ENCODE data around the gene LGALS3BP. TPM values are rescaled to one million over a fixed set of nuclear protein-coding genes. Genes with fewer than 3 reads are reported as not detected.
A peak's percentile ranks its signal among the peaks of the same experiment; 100 is the strongest.

Gene LGALS3BP
- total RNA-seq, 1 experiment from 2014 or later = 389 TPM

DNA sequence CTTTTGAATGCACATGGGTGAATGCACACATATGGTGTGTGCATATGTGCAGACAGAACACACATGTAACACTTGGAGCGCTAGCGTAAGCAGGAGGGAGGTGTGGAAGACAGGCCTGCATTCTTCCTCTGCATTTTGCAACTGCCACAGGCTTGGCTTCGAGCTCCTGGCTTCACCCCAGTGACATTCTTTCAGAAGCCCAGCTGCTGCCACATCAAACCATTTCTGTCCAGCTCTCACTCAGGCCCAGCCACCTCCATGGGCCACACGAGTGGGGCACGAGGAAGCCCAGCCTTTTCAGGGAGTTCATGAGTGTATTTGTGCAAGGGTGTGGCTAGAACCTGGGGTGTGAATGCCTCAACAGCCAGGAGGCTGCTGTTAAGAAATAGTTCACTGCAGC lies 18.8 kb downstream of the LGALS3BP start:
- ChIA-PET POLR2A (no interaction called here), RAD21 (ENCODE audit: low non-redundant PET in 1 of 2, low total read pairs in 2 of 2, uncharacterized antibody in 2 of 2, unreplicated experiment in 2 of 2) (no interaction called here), CTCF (interaction anchor here (4.9 kb wide), 1 partner anchor 10 kb away, joined by 21 read pairs; no protein-coding TSS in a partner anchor)
- DNase-seq (ENCODE audit: low read depth, low spot score) = no peak
- no peak for ATAC-seq
- no peak overlapping the region for H2AFZ ChIP-seq (ENCODE audit: low read depth, low read length, poor library complexity, severe bottlenecking)
- H3K79me2 ChIP-seq (ENCODE audit: insufficient read depth, low read length) = no peaks in the 10 kb centered on the region
- no peak overlapping the region for H3K27ac ChIP-seq (ENCODE audit: low read depth, low read length)
- H3K4me2 ChIP-seq (ENCODE audit: low read length) = 0 out of 2 replicates have a peak overlapping the region, but pooled peaks have one; percentile 4
- BruUV-seq (replicated peaks) = no TSS peak
- H3K27me3 ChIP-seq (ENCODE audit: insufficient read depth, low read length) = no peaks in the 10 kb centered on the region
- H3K4me1 ChIP-seq (ENCODE audit: control insufficient read depth in 1 of 2, insufficient read depth in 2 of 2, low read length in 2 of 2) = peaks cover 19 to 60% of the 10 kb centered on the region in 2 experiments
- TF ChIP-seq ZFX (IDR thresholded peaks at IDR 0.05) = no peak
- no peak for TF ChIP-seq FOSL1 (IDR thresholded peaks at IDR 0.05; ENCODE audit: low read depth)
- no peak for TF ChIP-seq EGR1 (IDR thresholded peaks at IDR 0.05; ENCODE audit: low read depth)
- TF ChIP-seq, protein P1, sequence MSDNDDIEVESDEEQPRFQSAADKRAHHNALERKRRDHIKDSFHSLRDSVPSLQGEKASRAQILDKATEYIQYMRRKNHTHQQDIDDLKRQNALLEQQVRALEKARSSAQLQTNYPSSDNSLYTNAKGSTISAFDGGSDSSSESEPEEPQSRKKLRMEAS (IDR thresholded peaks at IDR 0.05) = no peak
- TF ChIP-seq, protein P2, sequence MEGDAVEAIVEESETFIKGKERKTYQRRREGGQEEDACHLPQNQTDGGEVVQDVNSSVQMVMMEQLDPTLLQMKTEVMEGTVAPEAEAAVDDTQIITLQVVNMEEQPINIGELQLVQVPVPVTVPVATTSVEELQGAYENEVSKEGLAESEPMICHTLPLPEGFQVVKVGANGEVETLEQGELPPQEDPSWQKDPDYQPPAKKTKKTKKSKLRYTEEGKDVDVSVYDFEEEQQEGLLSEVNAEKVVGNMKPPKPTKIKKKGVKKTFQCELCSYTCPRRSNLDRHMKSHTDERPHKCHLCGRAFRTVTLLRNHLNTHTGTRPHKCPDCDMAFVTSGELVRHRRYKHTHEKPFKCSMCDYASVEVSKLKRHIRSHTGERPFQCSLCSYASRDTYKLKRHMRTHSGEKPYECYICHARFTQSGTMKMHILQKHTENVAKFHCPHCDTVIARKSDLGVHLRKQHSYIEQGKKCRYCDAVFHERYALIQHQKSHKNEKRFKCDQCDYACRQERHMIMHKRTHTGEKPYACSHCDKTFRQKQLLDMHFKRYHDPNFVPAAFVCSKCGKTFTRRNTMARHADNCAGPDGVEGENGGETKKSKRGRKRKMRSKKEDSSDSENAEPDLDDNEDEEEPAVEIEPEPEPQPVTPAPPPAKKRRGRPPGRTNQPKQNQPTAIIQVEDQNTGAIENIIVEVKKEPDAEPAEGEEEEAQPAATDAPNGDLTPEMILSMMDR (IDR thresholded peaks at IDR 0.05 in 2 of 3, conservative IDR thresholded peaks at IDR 0.05 in 1 of 3; ENCODE audit: borderline replicate concordance in 1 of 3, insufficient read depth in 1 of 3, low read depth in 2 of 3, low read length in 2 of 3) = no peak
- TF ChIP-seq POLR2AphosphoS5 (IDR thresholded peaks at IDR 0.05; ENCODE audit: low read depth, low read length) = no peak
- TF ChIP-seq EZH2 (IDR thresholded peaks at IDR 0.05) = no peak
- no peaks in the 10 kb centered on the region for H3K9me3 ChIP-seq (ENCODE audit: control insufficient read depth in 1 of 2, insufficient read depth in 1 of 2, low read depth in 1 of 2, low read length in 2 of 2)
- intact Hi-C loops (cut with micrococcal nuclease) = no loop called here
- no peak overlapping the region for H3K4me3 ChIP-seq (replicated peaks in 1 of 2; ENCODE audit: low read depth in 1 of 2, low read length in 2 of 2)
- no peaks in the 10 kb centered on the region for H3K9me2 ChIP-seq (ENCODE audit: insufficient read depth)
- H3K9ac ChIP-seq (ENCODE audit: low read length) = no peak overlapping the region
- no peaks in the 10 kb centered on the region for H3K36me3 ChIP-seq (ENCODE audit: control insufficient read depth in 1 of 2, insufficient read depth in 2 of 2, low read length in 2 of 2)
- no peaks in the 10 kb centered on the region for H4K20me1 ChIP-seq (ENCODE audit: insufficient read depth)

DNA sequence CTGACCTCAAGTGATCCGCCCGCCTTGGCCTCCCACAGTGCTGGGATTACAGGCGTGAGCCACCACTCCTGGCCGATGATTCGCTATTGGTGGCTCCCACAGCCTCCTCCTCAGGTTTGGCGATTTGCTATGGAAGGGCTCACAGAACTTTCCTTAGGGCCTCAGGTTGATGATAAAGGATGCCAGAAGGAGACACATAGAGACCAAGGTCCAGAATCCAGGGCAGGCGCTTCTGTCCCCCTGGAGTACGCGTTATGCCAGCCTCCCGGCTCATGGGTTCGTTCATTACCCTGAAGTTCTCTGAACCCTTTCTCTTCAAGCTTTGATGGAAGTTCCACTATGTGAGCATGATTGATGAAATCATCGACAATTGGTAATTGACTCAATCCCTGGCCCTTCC lies 19.9 kb downstream of the LGALS3BP start:
- RAD21 ChIA-PET (ENCODE audit: low non-redundant PET in 1 of 2, low total read pairs in 2 of 2, uncharacterized antibody in 2 of 2, unreplicated experiment in 2 of 2) = no interaction called here
- BruUV-seq (replicated peaks) = no TSS peak
- H3K4me3 ChIP-seq (replicated peaks in 1 of 2; ENCODE audit: low read depth in 1 of 2, low read length in 2 of 2) = no peak overlapping the region
- no peaks in the 10 kb centered on the region for H3K36me3 ChIP-seq (ENCODE audit: control insufficient read depth in 1 of 2, insufficient read depth in 2 of 2, low read length in 2 of 2)
- DNase-seq (ENCODE audit: low read depth, low spot score) (no peak), ATAC-seq (no peak)
- no peak overlapping the region for H3K9ac ChIP-seq (ENCODE audit: low read length)
- no peak overlapping the region for H2AFZ ChIP-seq (ENCODE audit: low read depth, low read length, poor library complexity, severe bottlenecking)
- CTCF ChIA-PET = interaction anchor here (4.9 kb wide), 1 partner anchor 12 kb away, joined by 21 read pairs; no protein-coding TSS in a partner anchor
- intact Hi-C loops (cut with micrococcal nuclease) = no loop called here
- H3K4me1 ChIP-seq (ENCODE audit: control insufficient read depth in 1 of 2, insufficient read depth in 2 of 2, low read length in 2 of 2) = peaks cover 19 to 60% of the 10 kb centered on the region in 2 experiments
- no peaks in the 10 kb centered on the region for H3K27me3 ChIP-seq (ENCODE audit: insufficient read depth, low read length)
- no peaks in the 10 kb centered on the region for H3K9me2 ChIP-seq (ENCODE audit: insufficient read depth)
- POLR2A ChIA-PET = no interaction called here
- TF ChIP-seq CEBPB (IDR thresholded peaks at IDR 0.05; ENCODE audit: low read depth) (no peak), SP1 (IDR thresholded peaks at IDR 0.05; ENCODE audit: low read depth) (no peak), ELF1 (IDR thresholded peaks at IDR 0.05; ENCODE audit: borderline replicate concordance, low read depth) (no peak), SIN3A (IDR thresholded peaks at IDR 0.05; ENCODE audit: low read depth) (no peak), POLR2A (IDR thresholded peaks at IDR 0.05; ENCODE audit: borderline replicate concordance, extremely low read depth, insufficient read depth, insufficient read length) (no peak), EZH2phosphoT487 (IDR thresholded peaks at IDR 0.05; ENCODE audit: borderline replicate concordance) (no peak)
- TF ChIP-seq, protein P2 (IDR thresholded peaks at IDR 0.05 in 2 of 3, conservative IDR thresholded peaks at IDR 0.05 in 1 of 3; ENCODE audit: borderline replicate concordance in 1 of 3, insufficient read depth in 1 of 3, low read depth in 2 of 3, low read length in 2 of 3) = no peak
- TF ChIP-seq, protein P3, sequence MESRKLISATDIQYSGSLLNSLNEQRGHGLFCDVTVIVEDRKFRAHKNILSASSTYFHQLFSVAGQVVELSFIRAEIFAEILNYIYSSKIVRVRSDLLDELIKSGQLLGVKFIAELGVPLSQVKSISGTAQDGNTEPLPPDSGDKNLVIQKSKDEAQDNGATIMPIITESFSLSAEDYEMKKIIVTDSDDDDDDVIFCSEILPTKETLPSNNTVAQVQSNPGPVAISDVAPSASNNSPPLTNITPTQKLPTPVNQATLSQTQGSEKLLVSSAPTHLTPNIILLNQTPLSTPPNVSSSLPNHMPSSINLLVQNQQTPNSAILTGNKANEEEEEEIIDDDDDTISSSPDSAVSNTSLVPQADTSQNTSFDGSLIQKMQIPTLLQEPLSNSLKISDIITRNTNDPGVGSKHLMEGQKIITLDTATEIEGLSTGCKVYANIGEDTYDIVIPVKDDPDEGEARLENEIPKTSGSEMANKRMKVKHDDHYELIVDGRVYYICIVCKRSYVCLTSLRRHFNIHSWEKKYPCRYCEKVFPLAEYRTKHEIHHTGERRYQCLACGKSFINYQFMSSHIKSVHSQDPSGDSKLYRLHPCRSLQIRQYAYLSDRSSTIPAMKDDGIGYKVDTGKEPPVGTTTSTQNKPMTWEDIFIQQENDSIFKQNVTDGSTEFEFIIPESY (IDR thresholded peaks at IDR 0.05; ENCODE audit: extremely low read depth, insufficient replicate concordance, low read length) = no peak
- no peak overlapping the region for H3K4me2 ChIP-seq (ENCODE audit: low read length)
- no peaks in the 10 kb centered on the region for H3K79me2 ChIP-seq (ENCODE audit: insufficient read depth, low read length)
- H3K9me3 ChIP-seq (ENCODE audit: control insufficient read depth in 1 of 2, insufficient read depth in 1 of 2, low read depth in 1 of 2, low read length in 2 of 2) = no peaks in the 10 kb centered on the region
- H3K27ac ChIP-seq (ENCODE audit: low read depth, low read length) = no peak overlapping the region
- H4K20me1 ChIP-seq (ENCODE audit: insufficient read depth) = no peaks in the 10 kb centered on the region
